GM19372 (cell line): ENCODE measurements around the gene HIPK3.
"Not testable (repeated sequence)": the region's sequence is repeated elsewhere in the genome, so short reads cannot be mapped to it uniquely, and the experiment has no call there.

Experiments used
- ATAC-seq: cut with Tn5 transposase; IDR thresholded peaks from one replicate; pipeline ENCODE4 v1.9.1; 2021; ENCODE audit warnings: mild to moderate bottlenecking, low read depth, moderate library complexity; ENCODE audit not compliant: unreplicated experiment

The HIPK3 gene

GRCh38 chr11:33294224-33294623 is 37.0 kb downstream of the HIPK3 start:
- ATAC-seq: no peak

- no peak for ATAC-seq
Observed at GRCh38 chr11:33294797-33295196, 37.6 kb downstream of the HIPK3 start.

GRCh38 chr11:33296695-33297094 is 39.5 kb downstream of the HIPK3 start:
- ATAC-seq: no peak

- no peak for ATAC-seq
Observed at GRCh38 chr11:33303541-33303940, 46.4 kb downstream of the HIPK3 start.

GRCh38 chr11:33306821-33307220 is 49.6 kb downstream of the HIPK3 start:
- ATAC-seq: not testable (repeated sequence)

GRCh38 chr11:33307984-33308383 is 50.8 kb downstream of the HIPK3 start:
- ATAC-seq: no peak

GRCh38 chr11:33309118-33309517 is 51.9 kb downstream of the HIPK3 start:
- no peak for ATAC-seq

GRCh38 chr11:33310720-33311500 is 53.7 kb downstream of the HIPK3 start:
- ATAC-seq: no peak

- no peak for ATAC-seq
Observed at GRCh38 chr11:33311680-33312079, 54.5 kb downstream of the HIPK3 start.

- no peak for ATAC-seq
Observed at GRCh38 chr11:33315822-33316221, 58.6 kb downstream of the HIPK3 start.

- no peak for ATAC-seq
Observed at GRCh38 chr11:33317662-33318061, 60.5 kb downstream of the HIPK3 start.

GRCh38 chr11:33320016-33320813 is 63.0 kb downstream of the HIPK3 start:
- no peak for ATAC-seq

- ATAC-seq: no peak
Observed at GRCh38 chr11:33320814-33321330, 63.7 kb downstream of the HIPK3 start.

- ATAC-seq: no peak
Observed at GRCh38 chr11:33321422-33321821, 64.2 kb downstream of the HIPK3 start.

GRCh38 chr11:33323421-33323820 is 66.2 kb downstream of the HIPK3 start:
- ATAC-seq: no peak

- no peak for ATAC-seq
Observed at GRCh38 chr11:33324302-33324985, 67.3 kb downstream of the HIPK3 start.

GRCh38 chr11:33325451-33325850 is 68.3 kb downstream of the HIPK3 start:
- ATAC-seq: no peak

- ATAC-seq: peak; percentile 72
Observed at GRCh38 chr11:33329705-33330329, 72.6 kb downstream of the HIPK3 start.

- ATAC-seq: no peak
Observed at GRCh38 chr11:33333816-33334215, 76.6 kb downstream of the HIPK3 start.

- ATAC-seq: no peak
Observed at GRCh38 chr11:33334627-33335026, 77.4 kb downstream of the HIPK3 start.

GRCh38 chr11:33339247-33339646 is 82.1 kb downstream of the HIPK3 start:
- ATAC-seq: no peak
